NCI-H2227 (cell line): ENCODE data around the gene RNASEL.

ENCODE experiments used
- DNase-seq: peaks from one replicate; lab custom pipeline; 2025; ENCODE audit not compliant: unreplicated experiment; lab: John Stamatoyannopoulos, UW

The RNASEL gene

DNA sequence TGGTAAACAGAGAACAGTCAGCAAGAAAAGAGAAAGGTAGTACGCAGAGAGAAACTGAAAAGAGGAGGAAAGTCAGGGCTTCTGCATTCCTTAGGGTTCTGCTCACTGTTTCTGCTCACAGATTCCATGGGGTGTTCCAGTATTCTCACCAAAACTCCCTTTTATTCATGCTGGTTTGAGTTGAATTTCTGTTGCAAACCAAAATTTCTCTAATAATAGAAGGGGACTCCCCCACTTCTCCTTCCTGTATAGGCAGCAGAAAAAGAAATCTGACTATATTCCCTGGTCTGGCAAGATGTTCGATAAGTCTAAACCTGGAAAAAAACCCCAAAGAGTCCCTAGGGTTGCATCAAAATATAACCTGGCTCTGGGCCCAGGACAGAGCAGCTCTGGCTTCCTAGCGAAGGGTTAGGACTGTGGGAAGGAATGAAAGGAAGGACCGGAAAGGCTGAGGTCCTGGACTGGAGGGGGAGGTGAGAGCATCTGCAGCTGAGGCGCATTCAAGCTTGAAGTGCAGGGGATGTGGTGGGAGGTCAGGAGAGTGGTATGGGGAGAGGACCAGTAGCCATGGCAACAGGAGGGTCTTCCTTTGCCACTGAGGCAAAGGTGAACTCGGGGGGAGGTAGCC is 34.0 kb upstream of the RNASEL start:
- DNase-seq, result no peak

DNA sequence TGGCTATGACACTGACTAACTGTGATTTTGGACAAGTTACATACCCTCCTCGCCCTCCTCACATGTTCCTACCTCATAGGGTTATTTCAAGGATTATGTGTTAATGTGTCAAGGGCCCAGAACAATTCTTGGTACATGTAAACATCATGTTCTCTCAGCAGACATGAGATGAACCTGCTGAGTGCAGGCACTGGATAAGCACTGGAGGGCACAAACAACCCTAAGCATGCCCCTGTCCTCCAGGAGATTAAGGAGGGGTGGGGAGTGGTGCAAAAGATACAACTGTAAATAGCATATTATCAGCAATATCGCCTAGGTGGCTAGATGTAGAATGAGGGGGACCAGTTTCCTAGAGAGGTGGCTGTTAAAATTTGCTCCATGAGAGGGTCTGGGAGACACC is 32.9 kb upstream of the RNASEL start:
- no peak for DNase-seq

DNA sequence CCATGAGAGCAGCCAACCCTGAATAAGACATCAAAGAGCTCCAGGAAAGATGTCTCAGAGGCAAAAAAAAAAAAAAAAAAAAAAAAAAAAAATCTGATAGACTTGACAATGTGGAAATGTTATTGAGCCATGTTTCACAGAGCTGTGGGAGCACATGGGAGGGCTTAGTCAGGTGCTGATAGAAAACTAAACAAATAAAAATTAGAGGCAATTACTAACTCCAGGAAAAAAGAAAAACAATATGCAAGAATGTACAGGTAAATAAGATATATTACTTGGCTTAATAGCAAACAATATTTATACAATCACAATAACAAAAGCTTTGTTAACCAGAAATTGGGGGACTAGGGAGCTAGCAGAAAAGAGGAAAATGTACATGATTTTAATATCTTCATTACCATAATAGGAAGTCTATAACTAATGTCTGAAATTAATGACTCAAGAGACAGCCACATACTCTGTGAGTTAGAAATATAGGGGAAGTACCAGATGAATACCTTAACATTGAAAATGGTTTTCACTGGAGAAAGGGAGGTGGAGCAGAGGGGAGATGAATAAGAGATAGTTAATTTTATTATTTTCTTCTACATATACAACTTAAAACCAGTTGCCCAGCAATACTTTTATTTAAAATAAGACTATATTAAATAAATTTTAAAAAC is 32.0 kb upstream of the RNASEL start:
- no peak for DNase-seq

DNA sequence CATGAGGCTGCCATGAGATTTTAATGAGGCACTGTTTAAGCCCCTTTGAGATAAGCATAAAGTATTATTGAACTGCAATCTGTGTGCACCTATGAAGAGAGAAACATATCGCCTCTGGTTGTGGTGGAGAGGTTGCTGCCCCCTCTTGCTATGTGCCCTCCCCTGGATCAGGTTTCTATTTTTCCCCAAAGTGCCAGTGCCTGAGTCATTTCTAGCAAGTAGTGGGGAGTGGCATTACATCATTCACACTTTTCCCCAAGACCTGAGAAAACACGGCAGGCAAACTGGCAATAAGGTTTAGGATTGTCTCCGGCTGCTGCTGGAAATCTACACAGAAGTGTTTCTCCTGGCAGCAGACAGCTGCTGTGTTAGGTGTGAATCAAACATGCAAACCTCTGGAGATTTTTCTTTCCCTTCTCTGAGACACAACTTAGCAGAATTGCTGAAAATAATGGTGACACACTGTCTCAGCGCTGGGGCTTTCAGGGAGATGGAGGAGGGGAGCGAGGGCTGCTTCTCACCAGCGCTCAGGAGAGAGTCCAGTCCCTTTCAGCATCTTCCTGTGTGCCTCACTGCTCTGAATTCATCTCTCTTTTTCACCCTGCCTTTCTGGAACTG is 28.8 kb upstream of the RNASEL start:
- peak; percentile 6 for DNase-seq

DNA sequence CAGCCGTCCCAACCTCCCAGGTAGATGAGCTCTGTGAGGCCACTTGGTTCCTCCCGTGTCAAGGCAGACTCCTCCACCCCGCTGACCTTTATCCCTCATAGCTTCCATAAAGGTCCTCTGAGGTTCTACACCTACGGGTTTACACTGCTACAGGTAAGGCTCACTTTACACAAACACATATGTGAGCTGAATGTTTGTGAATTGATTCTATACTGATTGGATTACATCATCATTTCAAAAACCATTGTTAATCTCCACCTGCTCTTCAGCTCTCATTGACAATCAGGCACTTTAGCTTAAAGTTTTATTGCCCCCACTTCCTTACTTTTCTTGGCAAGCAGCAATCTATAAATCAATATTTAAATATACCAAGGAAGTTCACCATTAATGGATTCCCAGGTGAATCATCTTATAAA is 28.0 kb upstream of the RNASEL start:
- DNase-seq, result no peak

DNA sequence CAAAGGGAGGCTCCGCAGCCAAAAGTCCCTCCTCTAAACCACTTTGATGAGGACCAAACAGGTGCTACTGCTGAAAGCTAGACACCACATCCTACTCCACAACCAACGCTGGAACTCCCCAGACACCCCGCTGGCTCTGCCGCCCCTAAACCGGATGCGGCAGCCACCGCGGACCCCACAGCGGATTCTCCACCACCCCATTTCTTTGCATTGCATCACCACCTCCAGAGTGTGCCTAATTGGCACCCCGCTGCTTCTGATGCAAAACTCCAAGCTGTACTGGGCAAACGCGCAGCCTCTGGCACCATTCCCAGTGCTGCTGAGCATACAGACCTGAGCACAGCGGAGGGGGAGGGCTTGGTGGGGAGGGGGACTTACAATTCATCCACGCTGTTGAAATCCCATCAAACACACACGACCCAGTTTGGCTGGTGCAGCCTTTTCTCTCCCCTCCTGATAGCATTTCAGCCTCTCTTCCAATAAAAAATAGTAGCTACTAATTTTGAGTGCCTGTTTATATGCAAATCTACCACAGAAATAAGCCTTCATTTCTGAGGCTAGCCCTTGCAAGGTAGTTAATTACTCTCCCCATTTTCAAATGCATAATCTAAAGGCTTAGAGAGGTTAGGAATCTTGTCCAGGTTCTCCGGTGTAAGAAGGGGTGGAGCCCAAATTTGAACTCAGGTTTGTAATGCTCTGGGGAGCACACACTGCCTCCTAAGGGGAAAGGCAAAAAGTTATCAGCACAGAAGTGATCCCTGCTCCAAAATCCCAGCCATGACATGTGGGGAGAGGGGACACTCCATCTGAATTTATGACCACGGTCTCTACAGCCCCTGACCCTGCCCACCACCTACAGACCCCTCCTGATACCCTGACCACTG is 27.3 kb upstream of the RNASEL start:
- DNase-seq, result peak; percentile 84

DNA sequence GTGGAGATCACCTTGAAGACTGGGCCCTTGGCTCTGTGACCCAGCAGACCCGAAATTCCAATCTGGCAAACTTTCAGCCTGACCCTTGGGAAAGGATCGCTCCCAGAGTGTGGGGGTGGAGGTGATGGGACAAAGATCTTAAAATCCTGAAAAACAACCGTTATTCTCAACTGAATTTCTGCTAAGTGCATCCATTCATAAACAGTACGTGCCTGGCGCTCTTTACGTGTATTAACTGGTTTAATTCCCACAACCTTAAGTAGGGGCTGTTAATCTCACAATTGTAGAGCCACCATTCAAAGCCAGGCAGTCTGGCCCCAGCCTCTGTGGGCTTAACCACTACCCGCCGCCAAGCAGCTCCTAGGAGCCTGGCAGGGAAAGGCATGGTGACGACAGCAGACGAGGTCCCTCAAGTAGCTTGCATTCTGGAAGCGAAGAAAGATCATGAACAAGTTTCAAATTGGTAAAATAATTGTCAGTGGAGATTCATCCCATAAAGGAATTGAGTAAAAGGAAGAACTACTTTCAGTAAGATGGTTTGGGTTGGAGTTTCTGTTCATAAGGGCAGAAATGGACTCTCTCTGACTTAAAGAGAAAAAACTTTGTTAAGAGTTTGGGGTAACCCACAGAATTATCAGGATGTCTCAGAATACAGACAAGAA is 26.5 kb upstream of the RNASEL start:
- DNase-seq, result peak; percentile 49

DNA sequence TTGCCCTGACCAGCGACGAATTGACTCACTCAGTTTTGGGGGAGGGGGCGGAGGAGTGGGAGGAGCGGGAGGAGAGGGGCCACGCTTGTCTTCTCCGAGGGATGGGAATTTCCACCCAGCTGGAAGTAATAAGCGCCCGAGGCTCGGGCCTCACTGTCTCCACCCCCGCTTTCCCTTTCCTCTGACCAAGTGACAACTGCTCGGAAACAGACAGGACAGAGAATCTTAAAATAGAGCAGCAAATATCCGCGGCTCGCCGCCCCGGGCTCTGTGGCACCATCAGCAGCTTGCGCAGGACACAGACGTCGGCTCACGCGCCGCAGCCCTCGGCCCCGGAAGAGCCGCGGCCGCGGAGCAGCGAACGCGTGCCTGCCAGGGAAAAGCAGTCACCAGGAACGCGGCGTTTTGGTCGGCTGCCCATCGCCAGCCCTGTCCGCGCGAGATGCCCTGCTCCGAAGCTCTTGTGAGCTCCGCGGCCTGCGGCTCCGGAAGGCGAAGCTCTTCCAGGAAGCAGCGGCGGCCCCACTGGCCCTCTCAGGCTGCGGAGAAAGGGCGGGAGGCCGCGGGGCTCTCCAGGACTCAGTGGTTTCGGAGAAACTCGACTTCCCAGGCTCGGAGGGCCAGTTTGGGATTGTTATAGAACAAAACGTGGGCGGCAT is 25.9 kb upstream of the RNASEL start:
- peak; percentile 79 for DNase-seq

DNA sequence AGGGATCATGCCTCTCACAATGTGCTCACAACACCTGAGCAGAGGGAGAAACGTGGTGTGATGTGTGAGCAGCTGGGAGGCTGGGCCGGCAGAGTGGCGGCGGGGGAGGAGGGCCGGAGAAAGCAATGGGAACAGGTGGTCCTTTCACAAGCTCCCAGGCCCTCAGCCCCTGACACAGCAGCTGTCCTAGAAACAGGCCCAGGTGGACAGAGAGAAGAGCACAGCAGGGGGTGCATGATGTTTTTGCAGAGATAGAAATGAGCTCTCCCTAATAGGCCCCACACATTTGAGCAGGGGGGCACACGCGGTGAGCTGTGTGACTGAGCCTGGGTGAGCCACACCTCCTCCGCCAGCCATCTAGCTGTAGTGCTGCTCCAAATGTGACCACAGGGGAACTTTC is 22.7 kb upstream of the RNASEL start:
- peak; percentile 87 for DNase-seq

DNA sequence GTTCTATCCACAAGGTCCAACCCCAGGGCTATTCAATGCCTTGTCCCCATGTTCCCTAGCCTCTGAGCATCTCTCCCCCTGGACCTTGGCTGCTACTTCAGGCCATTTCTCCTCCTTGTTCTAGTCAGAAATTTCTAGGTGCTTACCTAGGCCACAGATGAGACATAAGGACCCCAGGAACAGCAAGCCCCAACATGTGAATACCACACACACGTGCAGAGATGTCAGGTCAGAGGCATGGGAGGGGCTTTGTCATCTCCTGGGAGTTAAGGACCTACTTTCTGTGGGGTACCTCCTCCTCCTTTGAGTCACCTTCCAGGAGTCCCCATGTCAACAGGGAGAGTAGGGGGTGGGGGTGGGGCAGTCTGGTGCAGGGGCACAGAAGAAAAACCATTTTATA is 22.3 kb upstream of the RNASEL start:
- no peak for DNase-seq

DNA sequence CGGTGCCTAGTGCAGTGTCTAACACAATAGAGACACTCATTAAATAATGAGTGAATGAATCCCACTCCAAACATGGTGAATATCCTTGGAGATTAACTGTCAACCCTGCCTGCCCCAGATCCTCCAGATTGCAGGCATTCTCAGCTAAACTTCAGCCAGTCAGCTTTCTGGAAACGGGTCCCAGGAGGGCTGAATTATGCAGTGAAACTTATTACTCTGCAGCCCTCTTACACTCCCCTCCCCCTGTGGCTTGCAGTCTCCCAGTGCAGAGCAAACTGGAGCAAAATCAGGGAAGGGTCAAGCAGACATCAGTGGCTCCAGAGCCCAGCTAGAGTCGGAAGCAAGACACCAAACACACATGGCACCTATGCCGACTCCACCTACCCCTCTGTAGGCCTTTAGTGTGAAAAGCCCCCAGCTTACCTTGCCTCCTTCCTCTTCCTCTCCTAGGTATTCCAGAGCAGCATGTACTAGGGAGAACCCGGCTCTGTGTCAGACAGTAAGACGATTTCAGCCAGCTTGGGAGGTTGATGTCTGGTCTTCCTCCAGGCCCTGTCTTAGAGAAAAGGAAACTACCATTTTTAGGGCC is 21.6 kb upstream of the RNASEL start:
- no peak for DNase-seq

DNA sequence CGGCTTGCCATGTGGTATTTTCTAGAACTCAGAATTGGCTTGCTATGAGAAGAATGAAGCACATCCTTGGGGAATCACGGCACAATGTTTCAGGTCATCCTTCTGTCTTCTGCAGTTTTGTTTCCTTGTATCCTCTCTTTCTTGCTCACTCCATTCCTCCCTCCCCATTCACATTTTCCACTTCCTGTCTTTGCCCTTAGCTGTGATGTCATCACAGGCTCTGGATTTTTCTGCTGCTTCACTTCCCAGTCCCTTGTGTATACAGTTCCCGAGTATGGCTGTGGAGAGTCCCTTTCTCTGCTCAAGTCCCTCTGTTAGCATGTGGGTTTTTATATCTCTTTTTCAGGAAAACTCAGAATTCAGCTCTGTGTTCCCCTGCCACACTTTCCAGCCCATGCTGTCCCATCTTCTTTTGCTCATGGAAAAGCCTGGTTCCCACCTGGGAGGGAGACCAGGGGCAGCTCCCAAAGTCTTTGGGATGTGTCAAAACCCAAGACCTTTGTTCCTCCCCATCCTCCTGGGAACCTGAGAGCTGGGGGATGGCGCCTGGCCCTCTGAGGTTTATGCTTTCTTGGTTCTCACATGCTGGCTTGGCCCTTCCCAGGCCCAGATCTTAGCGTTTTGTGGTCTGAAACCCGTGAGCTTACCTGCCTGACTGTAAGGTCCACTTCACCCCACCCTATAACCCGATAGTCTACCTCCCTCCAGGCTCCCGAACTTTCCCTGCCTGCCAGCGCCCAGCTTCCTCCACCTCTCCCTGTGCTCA is 20.0 kb upstream of the RNASEL start:
- no peak for DNase-seq

DNA sequence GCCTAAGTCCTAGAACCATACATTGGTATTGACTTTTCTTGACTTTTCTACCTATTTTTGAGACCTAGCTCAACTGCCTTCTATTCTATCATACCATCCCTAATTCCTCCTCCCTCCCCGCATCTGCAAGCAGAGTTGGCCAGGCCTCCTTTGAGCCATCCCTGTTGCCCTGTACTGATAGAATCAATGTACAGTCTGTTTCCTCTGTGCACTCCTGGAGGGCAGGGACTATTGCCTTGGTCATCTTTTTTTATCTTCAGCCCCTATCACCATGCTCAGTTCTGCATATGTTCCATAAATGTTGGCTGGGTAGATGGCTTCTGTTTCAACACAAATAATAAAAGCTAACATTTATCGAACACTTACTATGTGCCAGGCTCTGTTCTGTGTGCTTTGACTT is 19.2 kb upstream of the RNASEL start:
- no peak for DNase-seq

DNA sequence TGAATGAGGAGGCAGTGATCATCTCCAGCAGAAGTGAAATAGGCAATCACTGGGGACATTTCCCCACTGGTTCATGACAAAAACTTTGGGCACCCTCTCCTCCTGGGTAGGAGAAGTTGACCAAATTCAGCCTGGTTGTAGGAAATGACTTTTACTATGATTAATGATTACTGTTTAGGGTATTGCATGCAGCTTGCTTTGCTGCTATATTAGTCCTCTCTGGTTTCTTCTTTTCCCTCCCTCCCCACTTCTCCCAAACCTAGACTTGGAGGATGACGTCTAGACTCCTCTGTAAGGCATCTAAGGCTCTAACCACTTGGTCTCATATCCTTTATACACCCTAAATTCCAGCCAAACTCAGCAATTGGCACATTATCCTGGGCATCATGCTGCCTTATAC is 18.5 kb upstream of the RNASEL start:
- DNase-seq, result no peak

DNA sequence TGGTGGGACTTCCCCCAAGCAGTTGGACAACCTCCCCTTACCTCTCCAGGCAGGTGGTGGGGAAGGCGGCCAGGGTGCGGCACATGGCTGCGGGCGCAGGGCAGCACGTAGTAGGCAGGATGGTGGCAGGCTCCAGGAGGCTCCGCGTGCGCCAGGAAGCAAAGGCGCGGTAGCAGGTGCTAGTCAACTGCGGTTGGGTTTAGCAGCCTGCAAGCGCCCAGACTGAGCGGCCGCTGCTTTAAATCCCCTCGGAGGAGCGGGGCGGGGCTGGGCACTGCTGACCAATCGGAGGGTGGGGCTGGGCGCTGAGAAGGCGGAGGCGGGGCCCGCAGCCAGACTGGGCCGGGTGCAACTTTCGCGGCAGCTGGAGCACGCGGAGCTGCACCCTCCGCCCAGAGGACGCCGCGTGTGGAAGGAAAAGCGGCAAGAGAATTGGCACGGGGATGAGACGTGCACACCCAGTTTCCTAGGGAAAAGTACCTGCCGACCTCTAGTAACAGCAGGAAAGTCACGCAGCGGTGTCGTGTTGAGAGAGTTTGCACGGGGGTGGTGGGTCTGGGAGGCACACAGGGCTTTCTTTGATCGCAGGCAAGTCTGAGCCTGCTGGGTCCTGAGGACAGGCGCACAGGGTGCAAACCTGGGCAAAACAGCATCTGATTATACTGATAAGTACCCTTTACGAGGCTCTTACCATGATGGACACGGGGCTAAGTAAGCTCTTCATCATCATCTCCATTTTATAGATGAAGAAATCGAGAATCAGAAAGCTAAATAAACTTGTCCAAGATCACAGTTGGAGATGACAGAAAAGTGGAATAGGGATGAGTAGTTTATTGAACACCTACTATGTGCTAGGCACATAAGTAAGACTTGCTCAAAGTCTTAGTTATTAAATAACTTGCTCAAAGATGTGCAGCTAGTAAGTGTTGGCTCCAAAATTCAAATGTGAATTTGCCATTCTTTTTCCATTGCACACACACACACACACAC is 15.4 kb upstream of the RNASEL start, which contains the start of gene RGS16:
Gene RGS16, minus strand, starts transcription at position 215 of the 990 bp plus-strand sequence. Its CDS starts 130 bp downstream, at position 85.
- peak; percentile 89 for DNase-seq

DNA sequence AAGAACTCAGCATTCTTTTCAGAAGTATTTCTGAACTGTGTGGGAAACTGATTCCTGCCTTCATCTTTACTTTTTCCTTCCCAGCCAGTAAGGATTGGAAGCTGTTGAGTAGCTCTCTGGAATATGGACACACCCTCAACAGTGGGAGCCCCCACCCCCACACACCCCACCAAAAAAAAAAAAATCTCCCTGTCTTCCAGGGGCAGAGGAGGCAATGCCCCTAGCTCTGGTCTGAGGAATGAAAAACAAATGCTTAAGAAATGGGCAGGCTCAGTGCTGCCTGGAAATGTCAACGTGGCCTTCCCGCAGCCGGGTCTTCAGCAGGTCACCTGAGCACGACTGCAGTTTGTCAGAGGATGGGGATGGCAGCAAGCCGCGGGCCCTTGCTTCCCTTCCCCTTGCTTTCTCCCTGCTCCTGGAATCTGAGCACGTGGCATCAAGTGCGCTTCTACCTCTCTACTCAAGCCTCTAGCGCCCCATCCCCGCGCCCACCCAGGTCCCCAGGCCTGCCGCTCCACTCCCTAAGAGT is 14.7 kb upstream of the RNASEL start:
- DNase-seq, result peak; percentile 54

DNA sequence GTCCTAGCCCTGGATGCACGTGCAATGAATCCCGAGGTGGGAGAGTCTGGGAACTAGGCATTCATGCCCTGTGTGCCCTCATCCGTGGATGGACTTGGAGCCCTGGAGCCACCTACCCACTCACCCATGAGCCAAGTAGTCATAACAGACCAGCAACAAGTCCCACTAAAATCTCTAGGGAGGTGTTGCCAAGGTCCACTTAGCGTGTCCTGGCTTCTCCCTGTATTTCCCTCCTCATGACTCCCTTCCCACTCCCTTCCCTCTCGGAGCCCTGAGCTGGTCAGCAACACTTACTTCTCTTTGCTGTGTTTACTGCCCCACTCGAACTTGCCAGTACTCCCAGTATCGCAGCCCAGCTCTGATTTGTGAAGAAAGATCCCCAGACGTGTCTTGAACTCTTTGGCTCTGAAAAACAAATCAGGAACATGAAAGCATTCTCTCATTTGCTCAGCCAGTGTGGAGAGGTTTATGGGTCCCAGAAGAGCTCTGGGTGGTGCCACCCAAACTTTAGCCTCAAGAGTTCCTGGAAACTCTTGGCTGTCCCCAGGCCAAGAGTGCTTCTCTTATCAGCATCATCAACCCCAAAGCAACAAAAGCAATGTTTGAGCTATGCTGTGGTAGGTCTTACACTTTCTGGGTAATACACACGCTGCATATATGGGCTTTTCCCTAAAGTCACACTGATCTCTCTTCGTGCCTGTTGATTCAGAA is 14.0 kb upstream of the RNASEL start:
- DNase-seq, result no peak
